Measurements from ENCODE around the gene AGMAT. TPM values are rescaled to one million over a fixed set of nuclear protein-coding genes. Genes with fewer than 3 reads are reported as not detected.

AGMAT gene
- total RNA-seq, 1 donor from 2014 or later: not detected

DNA sequence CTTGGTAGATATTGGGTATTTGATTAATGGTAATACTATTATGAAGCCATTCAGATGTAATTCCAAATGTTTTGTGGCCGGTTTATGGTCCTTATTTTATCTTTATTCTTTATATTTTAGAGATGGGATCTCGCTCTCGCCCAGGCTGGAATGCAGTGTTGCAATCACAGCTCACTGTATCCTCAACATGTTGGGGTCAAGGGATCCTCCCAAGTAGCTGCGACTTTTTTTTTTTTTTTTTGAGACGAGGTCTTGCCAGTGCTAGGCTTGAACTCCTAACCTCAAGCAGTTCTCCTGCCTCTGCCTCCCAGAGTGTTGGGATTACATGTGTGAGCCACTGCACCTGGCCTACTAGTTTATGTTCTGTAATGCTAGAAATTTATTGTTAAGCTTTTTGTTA lies 37.1 kb upstream of the AGMAT start:
- H3K27me3 ChIP-seq: no peaks in the 10 kb centered on the region
- intact Hi-C loops (cut with DNase I): no loop called here
- H3K4me1 ChIP-seq: peaks cover 80% of the 10 kb centered on the region
- ATAC-seq (no peak), DNase-seq (no peak)
- peaks cover 5% of the 10 kb centered on the region for H3K36me3 ChIP-seq
- H3K27ac ChIP-seq: peak overlapping the region; percentile 37
- no peak overlapping the region for H3K4me3 ChIP-seq
- TF ChIP-seq, protein P1, sequence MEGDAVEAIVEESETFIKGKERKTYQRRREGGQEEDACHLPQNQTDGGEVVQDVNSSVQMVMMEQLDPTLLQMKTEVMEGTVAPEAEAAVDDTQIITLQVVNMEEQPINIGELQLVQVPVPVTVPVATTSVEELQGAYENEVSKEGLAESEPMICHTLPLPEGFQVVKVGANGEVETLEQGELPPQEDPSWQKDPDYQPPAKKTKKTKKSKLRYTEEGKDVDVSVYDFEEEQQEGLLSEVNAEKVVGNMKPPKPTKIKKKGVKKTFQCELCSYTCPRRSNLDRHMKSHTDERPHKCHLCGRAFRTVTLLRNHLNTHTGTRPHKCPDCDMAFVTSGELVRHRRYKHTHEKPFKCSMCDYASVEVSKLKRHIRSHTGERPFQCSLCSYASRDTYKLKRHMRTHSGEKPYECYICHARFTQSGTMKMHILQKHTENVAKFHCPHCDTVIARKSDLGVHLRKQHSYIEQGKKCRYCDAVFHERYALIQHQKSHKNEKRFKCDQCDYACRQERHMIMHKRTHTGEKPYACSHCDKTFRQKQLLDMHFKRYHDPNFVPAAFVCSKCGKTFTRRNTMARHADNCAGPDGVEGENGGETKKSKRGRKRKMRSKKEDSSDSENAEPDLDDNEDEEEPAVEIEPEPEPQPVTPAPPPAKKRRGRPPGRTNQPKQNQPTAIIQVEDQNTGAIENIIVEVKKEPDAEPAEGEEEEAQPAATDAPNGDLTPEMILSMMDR (IDR thresholded peaks at IDR 0.05): no peak
- no peaks in the 10 kb centered on the region for H3K9me3 ChIP-seq

DNA sequence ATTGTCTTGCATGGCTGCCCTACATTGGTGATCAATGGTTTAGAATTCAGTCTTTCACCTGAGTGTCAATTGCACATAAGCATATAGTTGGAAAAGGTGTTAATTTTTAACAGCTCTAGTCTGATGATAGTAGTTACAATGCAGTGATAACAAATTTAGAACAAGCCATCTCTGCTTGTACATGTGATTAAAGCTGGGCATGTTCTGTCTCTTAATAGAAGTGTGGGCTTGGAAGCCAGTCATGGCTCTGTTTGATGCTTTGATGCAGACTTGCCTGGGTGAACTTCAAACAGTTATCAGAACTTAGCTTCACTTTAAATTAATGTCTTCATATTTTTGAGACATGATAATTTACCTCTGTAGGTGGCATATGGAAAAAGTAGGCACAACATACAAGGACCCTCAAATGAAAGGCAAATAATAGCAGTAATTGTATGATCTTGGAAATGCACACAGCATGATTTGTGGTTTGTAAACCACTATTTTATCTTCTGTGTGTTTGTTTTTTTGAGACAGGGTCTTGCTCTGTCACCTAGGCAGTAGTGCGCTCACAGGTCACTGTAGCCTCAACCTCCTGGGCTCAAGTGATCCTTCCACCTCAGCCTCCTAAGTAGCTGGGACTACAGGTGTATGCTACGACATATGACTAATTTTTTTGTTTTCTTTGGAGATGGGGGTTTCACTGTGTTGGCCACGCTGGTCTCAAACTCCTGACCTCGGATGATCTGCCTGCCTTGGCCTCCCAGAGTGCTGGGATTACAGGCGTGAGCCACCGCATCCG lies 36.2 kb upstream of the AGMAT start:
- intact Hi-C loops (cut with DNase I): no loop called here
- no peak overlapping the region for H3K27ac ChIP-seq
- no peak for ATAC-seq

DNA sequence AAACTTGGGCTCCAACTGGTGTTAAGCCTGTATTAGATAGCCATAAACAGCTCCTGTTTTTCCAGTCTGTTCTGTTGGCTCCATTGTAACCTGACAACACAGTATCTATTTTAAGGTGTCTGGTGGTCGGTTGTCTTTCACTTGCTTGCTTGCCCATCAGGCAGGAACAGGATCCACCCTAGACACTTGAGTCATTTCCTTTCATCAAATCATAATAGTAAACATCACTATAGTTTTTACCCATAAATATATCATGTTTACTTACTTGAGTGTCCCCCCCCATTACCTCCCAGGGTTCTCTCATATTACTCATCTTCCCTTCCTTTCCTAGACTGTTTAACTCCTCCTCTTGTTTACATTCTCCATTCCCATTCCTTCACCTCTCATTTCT lies 35.3 kb upstream of the AGMAT start:
- no peaks in the 10 kb centered on the region for H3K27me3 ChIP-seq
- no peak overlapping the region for H3K4me3 ChIP-seq
- H3K36me3 ChIP-seq: no peaks in the 10 kb centered on the region
- TF ChIP-seq, protein P1 (IDR thresholded peaks at IDR 0.05): no peak
- H3K27ac ChIP-seq: peak overlapping the region; percentile 96
- ATAC-seq (no peak), DNase-seq (no peak)
- intact Hi-C loops (cut with DNase I): no loop called here
- H3K9me3 ChIP-seq: no peaks in the 10 kb centered on the region
- peaks cover 75% of the 10 kb centered on the region for H3K4me1 ChIP-seq

More for the DNA sequence above, 36.2 kb upstream of the AGMAT start:
- TF ChIP-seq, protein P1 (IDR thresholded peaks at IDR 0.05): no peak
- H3K36me3 ChIP-seq: no peaks in the 10 kb centered on the region
- peaks cover 81% of the 10 kb centered on the region for H3K4me1 ChIP-seq
- no peak overlapping the region for H3K4me3 ChIP-seq
- H3K9me3 ChIP-seq: no peaks in the 10 kb centered on the region
- H3K27me3 ChIP-seq: no peaks in the 10 kb centered on the region
- DNase-seq: no peak

GRCh38 chr1:15618655-15619525 lies 34.0 kb upstream of the AGMAT start:
- no peaks in the 10 kb centered on the region for H3K9me3 ChIP-seq
- H3K27me3 ChIP-seq: no peaks in the 10 kb centered on the region
- TF ChIP-seq, protein P1 (IDR thresholded peaks at IDR 0.05): no peak
- peaks cover 62% of the 10 kb centered on the region for H3K4me1 ChIP-seq
- H3K27ac ChIP-seq: peak overlapping the region; percentile 96
- intact Hi-C loops (cut with DNase I): no loop called here
- H3K36me3 ChIP-seq: no peaks in the 10 kb centered on the region
- peak overlapping the region; percentile 94 for H3K4me3 ChIP-seq
- DNase-seq (no peak), ATAC-seq (no peak)

GRCh38 chr1:15618077-15618654 lies 33.3 kb upstream of the AGMAT start:
- TF ChIP-seq, protein P1 (IDR thresholded peaks at IDR 0.05): no peak
- intact Hi-C loops (cut with DNase I): no loop called here
- Histone ChIP-seq H3K36me3 (no peaks in the 10 kb centered on the region), H3K27me3 (no peaks in the 10 kb centered on the region), H3K4me3 (peak overlapping the region; percentile 94), H3K9me3 (no peaks in the 10 kb centered on the region), H3K27ac (peak overlapping the region; percentile 96), H3K4me1 (peaks cover 57% of the 10 kb centered on the region)
- no peak for ATAC-seq
- no peak for DNase-seq
